Measurements from ENCODE around the gene PRR15.

PRR15 gene

DNA sequence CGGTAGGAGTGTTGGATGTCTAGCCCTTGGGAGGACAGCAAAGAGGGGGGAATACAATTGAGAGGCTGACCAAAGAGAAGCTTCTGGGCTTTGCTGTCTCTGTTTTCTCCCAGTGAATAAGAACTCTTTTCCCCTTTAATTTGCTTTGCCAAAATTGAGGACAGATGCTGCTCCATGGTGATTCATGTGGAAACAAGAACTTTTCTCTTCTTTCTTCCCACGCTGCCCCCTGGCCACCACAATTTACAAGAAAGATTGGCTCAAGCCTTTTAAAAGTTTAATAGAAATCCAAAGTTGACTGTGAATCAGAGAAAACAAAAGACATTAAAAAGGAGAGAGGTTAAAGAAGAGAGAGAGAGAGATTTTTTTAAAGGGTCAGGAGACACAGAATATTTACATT is 49.0 kb downstream of the PRR15 start:
- no peak overlapping the region for H3K27ac ChIP-seq (ENCODE audit: low read length)
- no peak for TF ChIP-seq EZH2 (IDR thresholded peaks at IDR 0.05; ENCODE audit: borderline replicate concordance, low read depth, low read length, severe bottlenecking)
- TF ChIP-seq, protein P1, sequence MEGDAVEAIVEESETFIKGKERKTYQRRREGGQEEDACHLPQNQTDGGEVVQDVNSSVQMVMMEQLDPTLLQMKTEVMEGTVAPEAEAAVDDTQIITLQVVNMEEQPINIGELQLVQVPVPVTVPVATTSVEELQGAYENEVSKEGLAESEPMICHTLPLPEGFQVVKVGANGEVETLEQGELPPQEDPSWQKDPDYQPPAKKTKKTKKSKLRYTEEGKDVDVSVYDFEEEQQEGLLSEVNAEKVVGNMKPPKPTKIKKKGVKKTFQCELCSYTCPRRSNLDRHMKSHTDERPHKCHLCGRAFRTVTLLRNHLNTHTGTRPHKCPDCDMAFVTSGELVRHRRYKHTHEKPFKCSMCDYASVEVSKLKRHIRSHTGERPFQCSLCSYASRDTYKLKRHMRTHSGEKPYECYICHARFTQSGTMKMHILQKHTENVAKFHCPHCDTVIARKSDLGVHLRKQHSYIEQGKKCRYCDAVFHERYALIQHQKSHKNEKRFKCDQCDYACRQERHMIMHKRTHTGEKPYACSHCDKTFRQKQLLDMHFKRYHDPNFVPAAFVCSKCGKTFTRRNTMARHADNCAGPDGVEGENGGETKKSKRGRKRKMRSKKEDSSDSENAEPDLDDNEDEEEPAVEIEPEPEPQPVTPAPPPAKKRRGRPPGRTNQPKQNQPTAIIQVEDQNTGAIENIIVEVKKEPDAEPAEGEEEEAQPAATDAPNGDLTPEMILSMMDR (IDR thresholded peaks at IDR 0.05; ENCODE audit: borderline replicate concordance, extremely low read depth, low read length, poor library complexity, severe bottlenecking), result no peak
- H2AFZ ChIP-seq (ENCODE audit: low read depth, low read length), result no peak overlapping the region
- no peak overlapping the region for H3K4me2 ChIP-seq (ENCODE audit: insufficient read depth, low read length)
- H4K20me1 ChIP-seq (ENCODE audit: insufficient read depth, low read length), result no peaks in the 10 kb centered on the region
- H3K9ac ChIP-seq (ENCODE audit: low read depth, low read length), result no peak overlapping the region
- DNase-seq (no peak), ATAC-seq (ENCODE audit: insufficient read depth, low read depth) (no peak)
- H3K79me2 ChIP-seq (ENCODE audit: insufficient read depth, low read length), result no peaks in the 10 kb centered on the region
- no peaks in the 10 kb centered on the region for H3K27me3 ChIP-seq (ENCODE audit: insufficient read depth, low read length, poor library complexity)
- H3K9me3 ChIP-seq (ENCODE audit: insufficient read depth, low read length, severe bottlenecking), result no peaks in the 10 kb centered on the region
- no peaks in the 10 kb centered on the region for H3K4me1 ChIP-seq (ENCODE audit: insufficient read depth, low read length)
- H3K36me3 ChIP-seq (ENCODE audit: insufficient read depth, low read length), result no peaks in the 10 kb centered on the region
- H3K4me3 ChIP-seq (ENCODE audit: low read depth in 1 of 2, low read length in 2 of 2), result no peak overlapping the region

DNA sequence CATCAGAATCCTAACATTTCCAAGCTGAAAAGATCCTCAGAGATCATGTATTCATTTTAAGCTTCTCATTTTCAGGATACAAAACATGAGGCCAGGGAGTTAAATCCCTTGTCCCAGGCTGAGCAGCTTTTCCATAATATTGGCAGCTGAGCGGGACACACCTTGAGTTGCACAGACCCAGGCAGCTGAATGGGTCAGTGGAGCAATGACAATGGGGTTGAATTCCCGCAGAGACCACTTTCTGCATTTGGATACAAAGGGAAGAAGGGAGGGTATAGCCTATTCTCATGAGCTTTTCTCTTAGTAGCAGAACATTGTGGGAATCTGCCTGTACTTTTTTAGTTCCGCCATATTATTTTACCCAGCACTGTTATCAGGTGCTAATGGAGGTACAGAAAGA is 49.5 kb downstream of the PRR15 start:
- DNase-seq, result no peak
- Histone ChIP-seq H3K9ac (ENCODE audit: low read depth, low read length) (no peak overlapping the region), H3K27ac (ENCODE audit: low read length) (no peak overlapping the region), H2AFZ (ENCODE audit: low read depth, low read length) (no peak overlapping the region), H4K20me1 (ENCODE audit: insufficient read depth, low read length) (no peaks in the 10 kb centered on the region), H3K27me3 (ENCODE audit: insufficient read depth, low read length, poor library complexity) (no peaks in the 10 kb centered on the region), H3K4me1 (ENCODE audit: insufficient read depth, low read length) (no peaks in the 10 kb centered on the region), H3K9me3 (ENCODE audit: insufficient read depth, low read length, severe bottlenecking) (no peaks in the 10 kb centered on the region), H3K79me2 (ENCODE audit: insufficient read depth, low read length) (no peaks in the 10 kb centered on the region), H3K36me3 (ENCODE audit: insufficient read depth, low read length) (no peaks in the 10 kb centered on the region), H3K4me2 (ENCODE audit: insufficient read depth, low read length) (no peak overlapping the region), H3K4me3 (ENCODE audit: low read depth in 1 of 2, low read length in 2 of 2) (no peak overlapping the region)
- TF ChIP-seq, protein P1 (IDR thresholded peaks at IDR 0.05; ENCODE audit: borderline replicate concordance, extremely low read depth, low read length, poor library complexity, severe bottlenecking), result no peak
- ATAC-seq (ENCODE audit: insufficient read depth, low read depth), result no peak

DNA sequence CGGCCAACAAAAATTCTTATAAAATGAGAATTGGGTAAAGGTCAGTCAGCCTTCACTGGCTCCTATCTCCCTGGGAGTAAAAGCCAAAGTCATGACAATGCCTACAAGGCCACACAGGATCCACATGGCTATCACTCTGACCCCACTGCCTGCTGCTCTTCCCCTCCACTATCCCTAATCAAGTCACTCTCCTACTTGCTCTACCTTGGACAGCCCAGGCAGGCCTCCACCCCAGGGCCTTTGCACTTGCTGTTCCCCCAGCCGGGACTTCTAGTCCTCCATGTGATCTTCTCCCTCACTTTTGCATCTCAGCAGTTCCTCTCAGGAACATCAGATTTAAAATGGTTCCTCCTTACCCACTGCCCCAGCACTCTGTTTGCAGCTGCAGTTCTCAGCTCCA is 50.6 kb downstream of the PRR15 start:
- no peaks in the 10 kb centered on the region for H3K27me3 ChIP-seq (ENCODE audit: insufficient read depth, low read length, poor library complexity)
- no peaks in the 10 kb centered on the region for H3K79me2 ChIP-seq (ENCODE audit: insufficient read depth, low read length)
- no peaks in the 10 kb centered on the region for H4K20me1 ChIP-seq (ENCODE audit: insufficient read depth, low read length)
- DNase-seq (no peak), ATAC-seq (ENCODE audit: insufficient read depth, low read depth) (no peak)
- no peak for TF ChIP-seq EZH2 (IDR thresholded peaks at IDR 0.05; ENCODE audit: borderline replicate concordance, low read depth, low read length, severe bottlenecking)
- TF ChIP-seq, protein P1 (IDR thresholded peaks at IDR 0.05; ENCODE audit: borderline replicate concordance, extremely low read depth, low read length, poor library complexity, severe bottlenecking), result no peak
- no peaks in the 10 kb centered on the region for H3K9me3 ChIP-seq (ENCODE audit: insufficient read depth, low read length, severe bottlenecking)
- H3K4me1 ChIP-seq (ENCODE audit: insufficient read depth, low read length), result no peaks in the 10 kb centered on the region
- H3K4me2 ChIP-seq (ENCODE audit: insufficient read depth, low read length), result no peak overlapping the region
- H3K27ac ChIP-seq (ENCODE audit: low read length), result no peak overlapping the region
- H3K36me3 ChIP-seq (ENCODE audit: insufficient read depth, low read length), result no peaks in the 10 kb centered on the region
- H2AFZ ChIP-seq (ENCODE audit: low read depth, low read length), result no peak overlapping the region
- H3K9ac ChIP-seq (ENCODE audit: low read depth, low read length), result no peak overlapping the region
- no peak overlapping the region for H3K4me3 ChIP-seq (ENCODE audit: low read depth in 1 of 2, low read length in 2 of 2)

Data from DND-41 (cell line).